Measurements from ENCODE around the gene MVB12B. TPM values are rescaled to one million over a fixed set of nuclear protein-coding genes. Genes with fewer than 3 reads are reported as not detected.

MVB12B gene
- total RNA-seq, 4 donors from 2014 or later = 6.1 to 18.0 (median 13.2) TPM

- no peaks in the 10 kb centered on the region for H3K27me3 ChIP-seq
- ATAC-seq (no peak), DNase-seq (no peak)
- no peaks in the 10 kb centered on the region for H3K36me3 ChIP-seq
- no peaks in the 10 kb centered on the region for H3K4me1 ChIP-seq
- TF ChIP-seq CTCF (IDR thresholded peaks at IDR 0.05 in 4 of 5, conservative IDR thresholded peaks at IDR 0.05 in 1 of 5) (no peak), POLR2A (IDR thresholded peaks at IDR 0.05) (no peak)
- intact Hi-C loops (cut with DNase I; ENCODE audit: low total_unique reads) = no loop called here
- in situ Hi-C loops (cut with MboI; ENCODE audit: low sequenced_read_pairs in 4 of 4) = loop anchor here in 2 of 4 donors (5.0 to 25.0 kb wide), 2 partner anchors 91 to 181 kb away; no protein-coding TSS in a partner anchor
- H3K4me3 ChIP-seq = no peak overlapping the region
- no peak overlapping the region for H3K27ac ChIP-seq
- H3K9me3 ChIP-seq = no peaks in the 10 kb centered on the region
Observed at GRCh38 chr9:126306071-126306647, 20.5 kb upstream of the MVB12B start.

GRCh38 chr9:126307322-126308061 lies 19.1 kb upstream of the MVB12B start:
- Histone ChIP-seq H3K27ac (no peak overlapping the region), H3K9me3 (no peaks in the 10 kb centered on the region), H3K4me3 (no peak overlapping the region), H3K36me3 (no peaks in the 10 kb centered on the region), H3K27me3 (no peaks in the 10 kb centered on the region), H3K4me1 (no peaks in the 10 kb centered on the region)
- no peak for ATAC-seq
- DNase-seq = no peak
- in situ Hi-C loops (cut with MboI; ENCODE audit: low sequenced_read_pairs in 4 of 4) = loop anchor here in 2 of 4 donors (5.0 to 25.0 kb wide), 2 partner anchors 90 to 180 kb away; no protein-coding TSS in a partner anchor
- TF ChIP-seq POLR2A (IDR thresholded peaks at IDR 0.05) (no peak), CTCF (IDR thresholded peaks at IDR 0.05 in 4 of 5, conservative IDR thresholded peaks at IDR 0.05 in 1 of 5) (no peak)
- intact Hi-C loops (cut with DNase I; ENCODE audit: low total_unique reads) = no loop called here

- intact Hi-C loops (cut with DNase I; ENCODE audit: low total_unique reads) (no loop called here), in situ Hi-C loops (cut with MboI; ENCODE audit: low sequenced_read_pairs in 4 of 4) (loop anchor here in 3 of 4 donors (5.0 to 25.0 kb wide), 3 partner anchors 88 to 185 kb away; no protein-coding TSS in a partner anchor)
- no peaks in the 10 kb centered on the region for H3K36me3 ChIP-seq
Observed at GRCh38 chr9:126309427-126310189, 17.0 kb upstream of the MVB12B start.

More at GRCh38 chr9:126309427-126310189, 17.0 kb upstream of the MVB12B start:
- no peak overlapping the region for H3K27ac ChIP-seq
- ATAC-seq = no peak
- no peak for DNase-seq
- H3K9me3 ChIP-seq = no peaks in the 10 kb centered on the region
- no peak for TF ChIP-seq POLR2A (IDR thresholded peaks at IDR 0.05)
- no peak for TF ChIP-seq CTCF (IDR thresholded peaks at IDR 0.05 in 4 of 5, conservative IDR thresholded peaks at IDR 0.05 in 1 of 5)
- H3K4me3 ChIP-seq = no peak overlapping the region
- no peaks in the 10 kb centered on the region for H3K27me3 ChIP-seq
- H3K4me1 ChIP-seq = no peaks in the 10 kb centered on the region
